NCI-H2196 (cell line): ENCODE measurements around the gene ADCK2.
A peak's percentile ranks its signal among the peaks of the same experiment; 100 is the strongest.
"Not testable (repeated sequence)": the region's sequence is repeated elsewhere in the genome, so short reads cannot be mapped to it uniquely, and the experiment has no call there.

Experiments used
- DNase-seq: peaks from one replicate; lab custom pipeline; 2025; ENCODE audit not compliant: unreplicated experiment; lab: John Stamatoyannopoulos, UW

ADCK2 gene

GRCh38 chr7:140673774-140674155, 1.0 kb downstream of the ADCK2 start:
- DNase-seq = no peak

GRCh38 chr7:140674356-140674800, 1.6 kb downstream of the ADCK2 start:
- DNase-seq = peak; percentile 21

- DNase-seq = peak; percentile 25
Measured at GRCh38 chr7:140674899-140675701, 2.4 kb downstream of the ADCK2 start.

GRCh38 chr7:140675726-140676125, 3.0 kb downstream of the ADCK2 start:
- DNase-seq = no peak

GRCh38 chr7:140676306-140676705, 3.6 kb downstream of the ADCK2 start:
- DNase-seq = no peak

- DNase-seq = not testable (repeated sequence)
Measured at GRCh38 chr7:140676956-140677355, 4.2 kb downstream of the ADCK2 start.

GRCh38 chr7:140677496-140677895, 4.8 kb downstream of the ADCK2 start:
- DNase-seq = no peak

GRCh38 chr7:140678081-140678815, 5.5 kb downstream of the ADCK2 start:
- no peak for DNase-seq

GRCh38 chr7:140678816-140679130, 6.0 kb downstream of the ADCK2 start:
- DNase-seq = no peak

GRCh38 chr7:140679186-140679585, 6.4 kb downstream of the ADCK2 start:
- DNase-seq = no peak

GRCh38 chr7:140680886-140681285, 8.1 kb downstream of the ADCK2 start:
- no peak for DNase-seq

- no peak for DNase-seq
Measured at GRCh38 chr7:140681766-140682165, 9.0 kb downstream of the ADCK2 start.

- DNase-seq = no peak
Measured at GRCh38 chr7:140683657-140684056, 10.9 kb downstream of the ADCK2 start.

- no peak for DNase-seq
Measured at GRCh38 chr7:140684066-140684950, 11.6 kb downstream of the ADCK2 start.

- no peak for DNase-seq
Measured at GRCh38 chr7:140685407-140686087, 12.8 kb downstream of the ADCK2 start.

- no peak for DNase-seq
Measured at GRCh38 chr7:140686921-140687320, 14.2 kb downstream of the ADCK2 start.

GRCh38 chr7:140688341-140688740, 15.6 kb downstream of the ADCK2 start:
- DNase-seq = no peak

GRCh38 chr7:140689199-140690152, 16.7 kb downstream of the ADCK2 start:
- no peak for DNase-seq

GRCh38 chr7:140691376-140692045, 18.8 kb downstream of the ADCK2 start:
- no peak for DNase-seq
